K562 (cell line): Measurements from ENCODE around the gene HSPB6. TPM values are rescaled to one million over a fixed set of nuclear protein-coding genes. Genes with fewer than 3 reads are reported as not detected.
A peak's percentile ranks its signal among the peaks of the same experiment; 100 is the strongest.

Source experiments
- CBFA2T3 ChIP-seq: fragments of 450-650 bp; IDR thresholded peaks from 2 replicates; pipeline ENCODE4 v1.6.1; 2017
- CREB3L1 ChIP-seq: fragments of 450-650 bp; IDR thresholded peaks from 2 replicates; pipeline ENCODE4 v1.6.1; 2014; ENCODE audit warnings: low read depth, mild to moderate bottlenecking, moderate library complexity, borderline replicate concordance
- DMBX1 ChIP-seq: fragments of 250-450 bp; sonication (Bioruptor Pico); IDR thresholded peaks from 2 replicates; pipeline ENCODE4 v1.8.0; 2022; ENCODE audit warnings: inconsistent platforms, mild to moderate bottlenecking, moderate library complexity, borderline replicate concordance
- GABPA ChIP-seq: fragments of 200-800 bp; sonication (Bioruptor generic); conservative IDR thresholded peaks from 2 replicates; pipeline ENCODE4 v1.6.1; 2016; ENCODE audit warnings: low read depth, missing genetic modification characterization, missing compliant biosample characterization
- HDAC6 ChIP-seq: IDR thresholded peaks from 2 replicates; pipeline ENCODE4 v1.6.1; 2012; ENCODE audit warnings: low read depth, mild to moderate bottlenecking, control low read depth, inconsistent platforms, low read length, moderate library complexity
- JUND ChIP-seq, 2 experiments: IDR thresholded peaks; 2 replicates in 1 of 2; 3 replicates in 1 of 2; pipeline ENCODE4 v1.6.1; 2011; ENCODE audit warnings: borderline replicate concordance in 2 of 2, low read depth in 2 of 2, low read length in 2 of 2, improper control_type of control experiment in 1 of 2, missing biosample characterization in 1 of 2, missing genetic modification characterization in 1 of 2, missing genetic modification reagents in 1 of 2
- NFIX ChIP-seq: fragments of 250-450 bp; sonication (Bioruptor Pico); IDR thresholded peaks from 2 replicates; pipeline ENCODE4 v1.4.0; 2020; ENCODE audit warnings: low read depth, mild to moderate bottlenecking, moderate library complexity
- PHF8 ChIP-seq: fragments of 200-600 bp; sonication (generic); IDR thresholded peaks from 2 replicates; pipeline ENCODE4 v1.6.1; 2012; ENCODE audit warnings: mixed run types, mild to moderate bottlenecking, inconsistent platforms, low read length, moderate library complexity, borderline replicate concordance
- POLR2B ChIP-seq: fragments of 450-650 bp; IDR thresholded peaks from 2 replicates; pipeline ENCODE4 v1.6.1; 2018; ENCODE audit warnings: low read depth; ENCODE audit not compliant: partially characterized antibody
- RBM17 ChIP-seq: fragments of 200-400 bp; formaldehyde crosslinking; IDR thresholded peaks from 2 replicates; pipeline ENCODE4 v1.6.1; 2017; ENCODE audit warnings: low read depth, mild to moderate bottlenecking, low read length, borderline replicate concordance
- RBM34 ChIP-seq: fragments of 200-400 bp; formaldehyde crosslinking; IDR thresholded peaks from 2 replicates; pipeline ENCODE4 v1.6.1; 2018; ENCODE audit warnings: low read length, borderline replicate concordance; ENCODE audit not compliant: insufficient read depth
- RFX1 ChIP-seq: fragments of 450-650 bp; IDR thresholded peaks from 2 replicates; pipeline ENCODE4 v1.6.1; 2016; ENCODE audit warnings: mild to moderate bottlenecking, moderate library complexity
- SUPT5H ChIP-seq: fragments of 450-650 bp; IDR thresholded peaks from 2 replicates; pipeline ENCODE4 v1.6.1; 2016
- TRIM28 ChIP-seq: fragments of 450-650 bp; IDR thresholded peaks from 2 replicates; pipeline ENCODE4 v1.6.1; 2017
- ZFPM2 ChIP-seq: fragments of 250-450 bp; sonication (Bioruptor Pico); IDR thresholded peaks from 2 replicates; pipeline ENCODE4 v1.5.1; 2022; ENCODE audit warnings: mild to moderate bottlenecking
- ZNF134 ChIP-seq: fragments of 250-450 bp; sonication (Bioruptor Pico); conservative IDR thresholded peaks from 2 replicates; pipeline ENCODE4 v1.4.0; 2020
- ZNF140 ChIP-seq: fragments of 250-450 bp; sonication (Bioruptor Pico); IDR thresholded peaks from 2 replicates; pipeline ENCODE4 v1.8.0; 2021; ENCODE audit warnings: moderate library complexity, mild to moderate bottlenecking, inconsistent platforms
- ZNF41 ChIP-seq: fragments of 250-450 bp; sonication (Bioruptor Pico); conservative IDR thresholded peaks from 2 replicates; pipeline ENCODE4 v1.4.0; 2020; ENCODE audit warnings: mild to moderate bottlenecking
- ZNF589 ChIP-seq: fragments of 200-800 bp; sonication (Bioruptor generic); IDR thresholded peaks from 2 replicates; pipeline ENCODE4 v1.6.1; 2016; ENCODE audit warnings: low read depth, missing genetic modification characterization, missing compliant biosample characterization
- polyA plus RNA-seq, 8 experiments: library from polyadenylated mRNA; depleted of rRNA in 4 of 8; stranded (reverse) in 5 of 8; unstranded in 3 of 8; fragments of >200 nt; fragmentation: Nextera tagmentation in 2 of 8; fragmentation: Illumina TruSeq in 1 of 8; extraction: Ambion mirVana in 2 of 8; extraction: Trizol in 1 of 8; gene quantifications; 2 replicates each; pipeline versions ENCODE4 v1.2.1 to v1.2.3, GENCODE V29; 2011 to 2014; ENCODE audit warnings: inconsistent platforms in 1 of 8, missing spikeins in 1 of 8
- total RNA-seq, 7 experiments: library from RNA; depleted of rRNA in 6 of 7; stranded (reverse); fragments of >200 nt in 6 of 7; fragmentation: Illumina TruSeq in 2 of 7; extraction: Trizol in 2 of 7; gene quantifications; 2 replicates each; pipeline versions ENCODE4 v1.2.1 to v1.2.3, GENCODE V29; 2011 to 2021; ENCODE audit warnings: low replicate concordance in 1 of 7
- TF ChIP-seq, protein P1 (sequence below): fragments of 450-650 bp; IDR thresholded peaks from 2 replicates; pipeline ENCODE4 v1.7.0; 2016; ENCODE audit warnings: borderline replicate concordance
- TF ChIP-seq, protein P2 (sequence below), 2 experiments: fragments of 450-650 bp in 1 of 2; sonication (generic) in 1 of 2; formaldehyde crosslinking in 1 of 2; IDR thresholded peaks in 1 of 2; conservative IDR thresholded peaks in 1 of 2; 2 replicates each; pipeline versions ENCODE4 v1.6.1 to v1.8.1; 2016 to 2023; ENCODE audit warnings: mild to moderate bottlenecking in 2 of 2, moderate library complexity in 2 of 2, inconsistent platforms in 1 of 2, missing genetic modification reagents in 1 of 2
- TF ChIP-seq, protein P3 (sequence below): sonication (generic); formaldehyde crosslinking; IDR thresholded peaks from 2 replicates; pipeline ENCODE4 v1.8.0; 2023; ENCODE audit warnings: mild to moderate bottlenecking, missing genetic modification reagents

HSPB6 gene
- total and polyA plus RNA-seq, 9 of the 15 experiments (the other 6 are each of a cell fraction or from before 2014, with no cell fraction given) = 0.55 TPM; not detected in 8

- TF ChIP-seq ZNF589 = no peak
- peak; percentile 71; the same call in 1 of the 2 replicates for TF ChIP-seq PHF8
- no peak for TF ChIP-seq ZFPM2 (CRISPR knock-in tag)
- TF ChIP-seq HDAC6 = no peak
- peak; percentile 11; the same call in 1 of the 2 replicates for TF ChIP-seq JUND (IDR thresholded peaks at IDR 0.05; ENCODE audit: borderline replicate concordance, low read depth, low read length)
- no peak; the same call in 2 of the 3 replicates for TF ChIP-seq JUND (tag; IDR thresholded peaks at IDR 0.05; ENCODE audit: borderline replicate concordance, low read depth, low read length)
- TF ChIP-seq RBM34 = no peak
- no peak for TF ChIP-seq DMBX1 (CRISPR knock-in tag)
- TF ChIP-seq GABPA (tag) = peak; percentile 54
- no peak; the same call in none of the 2 replicates for TF ChIP-seq CREB3L1
- no peak for TF ChIP-seq RBM17
- no peak for TF ChIP-seq TRIM28
- TF ChIP-seq ZNF41 (CRISPR knock-in tag) = no peak
- TF ChIP-seq RFX1 = no peak
- TF ChIP-seq POLR2B = peak; percentile 67
- TF ChIP-seq ZNF134 (CRISPR knock-in tag) = no peak
- TF ChIP-seq, protein P1, sequence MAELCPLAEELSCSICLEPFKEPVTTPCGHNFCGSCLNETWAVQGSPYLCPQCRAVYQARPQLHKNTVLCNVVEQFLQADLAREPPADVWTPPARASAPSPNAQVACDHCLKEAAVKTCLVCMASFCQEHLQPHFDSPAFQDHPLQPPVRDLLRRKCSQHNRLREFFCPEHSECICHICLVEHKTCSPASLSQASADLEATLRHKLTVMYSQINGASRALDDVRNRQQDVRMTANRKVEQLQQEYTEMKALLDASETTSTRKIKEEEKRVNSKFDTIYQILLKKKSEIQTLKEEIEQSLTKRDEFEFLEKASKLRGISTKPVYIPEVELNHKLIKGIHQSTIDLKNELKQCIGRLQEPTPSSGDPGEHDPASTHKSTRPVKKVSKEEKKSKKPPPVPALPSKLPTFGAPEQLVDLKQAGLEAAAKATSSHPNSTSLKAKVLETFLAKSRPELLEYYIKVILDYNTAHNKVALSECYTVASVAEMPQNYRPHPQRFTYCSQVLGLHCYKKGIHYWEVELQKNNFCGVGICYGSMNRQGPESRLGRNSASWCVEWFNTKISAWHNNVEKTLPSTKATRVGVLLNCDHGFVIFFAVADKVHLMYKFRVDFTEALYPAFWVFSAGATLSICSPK = no peak
- TF ChIP-seq, protein P2, sequence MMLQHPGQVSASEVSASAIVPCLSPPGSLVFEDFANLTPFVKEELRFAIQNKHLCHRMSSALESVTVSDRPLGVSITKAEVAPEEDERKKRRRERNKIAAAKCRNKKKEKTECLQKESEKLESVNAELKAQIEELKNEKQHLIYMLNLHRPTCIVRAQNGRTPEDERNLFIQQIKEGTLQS (IDR thresholded peaks at IDR 0.05) = peak; percentile 43; the same call in 1 of the 2 replicates
- TF ChIP-seq, protein P2 (CRISPR knock-in tag; conservative IDR thresholded peaks at IDR 0.05) = no peak
- peak; percentile 71; the same call in 1 of the 2 replicates for TF ChIP-seq CBFA2T3
- TF ChIP-seq ZNF140 (CRISPR knock-in tag) = no peak
- no peak for TF ChIP-seq NFIX
- TF ChIP-seq, protein P3, sequence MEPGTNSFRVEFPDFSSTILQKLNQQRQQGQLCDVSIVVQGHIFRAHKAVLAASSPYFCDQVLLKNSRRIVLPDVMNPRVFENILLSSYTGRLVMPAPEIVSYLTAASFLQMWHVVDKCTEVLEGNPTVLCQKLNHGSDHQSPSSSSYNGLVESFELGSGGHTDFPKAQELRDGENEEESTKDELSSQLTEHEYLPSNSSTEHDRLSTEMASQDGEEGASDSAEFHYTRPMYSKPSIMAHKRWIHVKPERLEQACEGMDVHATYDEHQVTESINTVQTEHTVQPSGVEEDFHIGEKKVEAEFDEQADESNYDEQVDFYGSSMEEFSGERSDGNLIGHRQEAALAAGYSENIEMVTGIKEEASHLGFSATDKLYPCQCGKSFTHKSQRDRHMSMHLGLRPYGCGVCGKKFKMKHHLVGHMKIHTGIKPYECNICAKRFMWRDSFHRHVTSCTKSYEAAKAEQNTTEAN (CRISPR knock-in tag) = peak; percentile 67; the same call in 1 of the 2 replicates
- TF ChIP-seq SUPT5H = peak; percentile 76
These were observed 16.2 kb downstream of the HSPB6 start (continued) for GRCh38 chr19:35740423-35741202.
